B cell (primary cell): ENCODE measurements around the gene DEF6. TPM values are rescaled to one million over a fixed set of nuclear protein-coding genes. Genes with fewer than 3 reads are reported as not detected.

ENCODE experiments used
- ATAC-seq: fragments of 200-7000 bp; cut with Tn5 transposase; one replicate; pipeline ENCODE4 v1.10.0; 2021; ENCODE audit warnings: low read depth, mild to moderate bottlenecking, moderate number of reproducible peaks, moderate library complexity
- CTCF ChIA-PET: fragments of 350-600 bp; sonication (Branson Sonifier 250); formaldehyde crosslinking; loops from one replicate; lab custom pipeline; 2021; ENCODE audit warnings: antibody characterized with exemption, inconsistent platforms; lab: Charles Lee
- POLR2A ChIA-PET: fragments of 350-600 bp; sonication (Branson Sonifier 250); formaldehyde crosslinking; loops from one replicate; lab custom pipeline; 2021; ENCODE audit warnings: antibody characterized with exemption; lab: Charles Lee
- DNase-seq: peaks from one replicate; pipeline ENCODE4 v3.0.0; 2013
- H2AFZ ChIP-seq: 2 replicates; pipeline ENCODE4 v1.6.1; 2012; ENCODE audit warnings: mild to moderate bottlenecking, low read depth, low read length; ENCODE audit not compliant: insufficient read depth, poor library complexity, severe bottlenecking
- H3K27ac ChIP-seq, 2 donors: 1 replicate in 1 of 2; 2 replicates in 1 of 2; pipeline ENCODE4 v1.5.1; 2012 to 2013; ENCODE audit warnings: low read length in 2 of 2, mild to moderate bottlenecking in 2 of 2, moderate library complexity in 1 of 2
- H3K27me3 ChIP-seq, 4 experiments: fragments of 200-600 bp in 1 of 4; sonication (generic) in 1 of 4; replicated peaks in 1 of 4; 1 replicate in 2 of 4; 2 replicates in 2 of 4; pipeline versions ENCODE4 v1.6.1 to v1.7.0; 2013 to 2016; ENCODE audit warnings: low read length in 3 of 4, mild to moderate bottlenecking in 2 of 4, mixed read lengths in 1 of 4, moderate library complexity in 1 of 4; ENCODE audit not compliant: insufficient read depth in 4 of 4, control insufficient read depth in 3 of 4; ENCODE audit errors: control extremely low read depth in 1 of 4
- H3K36me3 ChIP-seq, 2 experiments: replicated peaks in 1 of 2; 1 replicate in 1 of 2; 2 replicates in 1 of 2; pipeline versions ENCODE4 v1.6.1 to v1.7.1; 2013; ENCODE audit warnings: low read length in 1 of 2; ENCODE audit not compliant: insufficient read depth in 2 of 2, control insufficient read depth in 1 of 2; ENCODE audit errors: control extremely low read depth in 1 of 2, extremely low read depth in 1 of 2
- H3K4me1 ChIP-seq, 2 donors: fragments of 200-600 bp in 1 of 2; sonication (generic) in 1 of 2; 1 replicate in 1 of 2; 2 replicates in 1 of 2; pipeline versions ENCODE4 v1.5.1 to v1.6.1; 2013 to 2017; ENCODE audit warnings: low read length in 2 of 2; ENCODE audit not compliant: control insufficient read depth in 2 of 2, insufficient read depth in 2 of 2
- H3K4me2 ChIP-seq: replicated peaks from 2 replicates; pipeline ENCODE3; 2012; ENCODE audit warnings: mild to moderate bottlenecking, low read depth, low read length; ENCODE audit not compliant: poor library complexity, severe bottlenecking
- H3K4me3 ChIP-seq, 5 experiments: fragments of 200-600 bp in 1 of 5; sonication (generic) in 1 of 5; 1 replicate in 3 of 5; 2 replicates in 2 of 5; pipeline versions ENCODE4 v1.5.1 to v1.7.0; 2011 to 2016; ENCODE audit warnings: low read length in 4 of 5, mild to moderate bottlenecking in 4 of 5, low read depth in 2 of 5, control low read depth in 1 of 5, moderate library complexity in 1 of 5; ENCODE audit not compliant: insufficient read depth in 1 of 5; ENCODE audit errors: control extremely low read depth in 1 of 5, extremely low read depth in 1 of 5
- H3K79me2 ChIP-seq: fragments of 200-600 bp; sonication (generic); one replicate; pipeline ENCODE4 v1.6.0; 2016; ENCODE audit warnings: low read length; ENCODE audit not compliant: control insufficient read depth, insufficient read depth
- H3K9ac ChIP-seq: fragments of 200-600 bp; sonication (generic); 2 replicates; pipeline ENCODE4 v1.6.1; 2017; ENCODE audit warnings: mild to moderate bottlenecking, low read length, moderate library complexity
- H3K9me3 ChIP-seq, 3 donors: one replicate each; pipeline versions ENCODE4 v1.6.1 to v1.7.1; 2013; ENCODE audit warnings: low read length in 2 of 3; ENCODE audit not compliant: control insufficient read depth in 2 of 3, insufficient read depth in 1 of 3; ENCODE audit errors: control extremely low read depth in 1 of 3
- H4K20me1 ChIP-seq: 2 replicates; pipeline ENCODE4 v1.6.0; 2012; ENCODE audit warnings: mild to moderate bottlenecking, low read length; ENCODE audit not compliant: insufficient read depth, control insufficient read depth, poor library complexity, severe bottlenecking
- H3K27ac Mint-ChIP-seq: one replicate; pipeline ENCODE4 v1.8.0; 2021; ENCODE audit warnings: mixed read lengths
- H3K27me3 Mint-ChIP-seq: one replicate; pipeline ENCODE4 v1.8.0; 2021; ENCODE audit warnings: mixed read lengths
- H3K4me1 Mint-ChIP-seq: one replicate; pipeline ENCODE4 v1.8.0; 2021; ENCODE audit warnings: mixed read lengths
- H3K4me3 Mint-ChIP-seq: one replicate; pipeline ENCODE4 v1.8.0; 2021; ENCODE audit warnings: mixed read lengths
- H3K9me3 Mint-ChIP-seq: one replicate; pipeline ENCODE4 v1.8.0; 2022; ENCODE audit warnings: mixed read lengths; ENCODE audit not compliant: insufficient read depth
- CTCF ChIP-seq: fragments of 200-600 bp; IDR thresholded peaks from one replicate; pipeline ENCODE4 v1.8.0; 2022; ENCODE audit warnings: antibody characterized with exemption, mild to moderate bottlenecking
- WGBS: methylation state at CpG from one replicate; pipeline ENCODE4 v1.1.5; 2013; ENCODE audit warnings: missing lambda C conversion rate; ENCODE audit not compliant: insufficient coverage; 5-methylcytosine and 5-hydroxymethylcytosine counted together
- intact Hi-C: fragments of 100-400 bp; cut with micrococcal nuclease; formaldehyde crosslinking; loops from one replicate; pipeline ENCODE4 v1.10.0; 2022
- polyA plus RNA-seq: library from polyadenylated mRNA; depleted of rRNA; stranded (reverse); fragments of >200 nt; gene quantifications from 2 replicates; pipeline ENCODE4 v1.2.3, GENCODE V29; 2012
- total RNA-seq, 2 donors: library from RNA; stranded (reverse); fragments of 120-200 nt in 1 of 2; gene quantifications; 1 replicate in 1 of 2; 2 replicates in 1 of 2; pipeline versions ENCODE4 v1.2.3 to v1.2.4, GENCODE V29; 2013 to 2022

Gene DEF6
- total and polyA plus RNA-seq, 2 donors (not counting 1 experiment from before 2014, with no cell fraction given): 105 to 159 TPM

DNA sequence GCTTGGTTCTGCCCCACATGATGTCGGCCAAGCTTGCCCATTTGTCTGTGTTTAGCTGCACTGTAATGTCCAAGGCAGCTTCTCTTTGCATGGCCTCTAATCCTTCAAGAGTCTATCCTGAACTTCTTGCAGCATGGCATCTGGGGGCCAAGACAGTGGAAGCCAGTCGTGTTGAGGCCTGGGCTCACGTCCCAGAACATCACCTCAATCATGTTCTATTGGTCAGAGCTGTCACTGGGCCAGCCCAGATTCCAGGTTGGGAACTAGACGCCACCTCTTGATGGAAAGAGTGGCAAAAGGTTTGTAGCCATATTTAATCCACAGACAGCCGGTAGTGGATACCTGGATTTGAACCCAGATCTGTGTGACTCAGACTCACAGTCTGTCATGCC is 70.0 kb downstream of the DEF6 start:
- H3K4me1 Mint-ChIP-seq: peaks cover 69% of the 10 kb centered on the region
- peaks cover 41 to 43% of the 10 kb centered on the region in 2 donors for H3K4me1 ChIP-seq
- CTCF ChIA-PET: no interaction called here

More for the DNA sequence above, 70.0 kb downstream of the DEF6 start:
- ATAC-seq: no peak
- no peak for DNase-seq
- no peak for TF ChIP-seq CTCF
- Histone ChIP-seq H3K4me2 (no peak overlapping the region), H3K4me3 (no peak overlapping the region), H2AFZ (no peak overlapping the region), H4K20me1 (peaks cover 66% of the 10 kb centered on the region), H3K27ac (no peak overlapping the region), H3K79me2 (peaks cover 85% of the 10 kb centered on the region), H3K9ac (no peak overlapping the region), H3K9me3 (no peaks in the 10 kb centered on the region), H3K27me3 (no peaks in the 10 kb centered on the region), H3K36me3 (peaks cover 0 to 8% of the 10 kb centered on the region in 2 experiments)
- no peak overlapping the region for H3K4me3 Mint-ChIP-seq
- intact Hi-C loops: no loop called here
- no peak overlapping the region for H3K27ac Mint-ChIP-seq
- 100% methylated on average over 5 of the region's 5 CpGs for WGBS
- H3K27me3 Mint-ChIP-seq: no peaks in the 10 kb centered on the region
- H3K9me3 Mint-ChIP-seq: no peaks in the 10 kb centered on the region
- POLR2A ChIA-PET: no interaction called here
